ENCODE results near the gene OSBPL9. TPM values are rescaled to one million over a fixed set of nuclear protein-coding genes. Genes with fewer than 3 reads are reported as not detected.

OSBPL9 gene
- total and polyA plus RNA-seq, 9 of the 15 experiments (the other 6 are each of a cell fraction or from before 2014, with no cell fraction given): 43.9 to 217 (median 170) TPM

GRCh38 chr1:51629918-51630317 lies 13.0 kb downstream of the OSBPL9 start:
- Histone ChIP-seq H3K4me1 (replicated peaks in 1 of 2; ENCODE audit: control insufficient read depth in 2 of 2, insufficient read depth in 2 of 2, low read length in 2 of 2) (peaks cover 11 to 32% of the 10 kb centered on the region in 2 experiments; a peak in 4 of 5 replicates), H3K4me2 (ENCODE audit: insufficient read depth, low read length) (no peak overlapping the region), H3K36me3 (ENCODE audit: control insufficient read depth, insufficient read depth, low read length) (no peaks in the 10 kb centered on the region), H3K27me3 (ENCODE audit: control insufficient read depth in 2 of 2, insufficient read depth in 2 of 2, low read length in 2 of 2) (no peaks in the 10 kb centered on the region), H4K20me1 (replicated peaks; ENCODE audit: control insufficient read depth, insufficient read depth, low read length) (no peaks in the 10 kb centered on the region), H3K79me2 (ENCODE audit: control insufficient read depth, insufficient read depth, low read length) (peaks cover 82% of the 10 kb centered on the region), H3K4me3 (no peak overlapping the region), H3K9me3 (replicated peaks; ENCODE audit: control insufficient read depth, insufficient read depth, low read depth, low read length) (no peaks in the 10 kb centered on the region), H3K9ac (ENCODE audit: insufficient read depth in 1 of 2, low read depth in 2 of 2, low read length in 2 of 2) (no peak overlapping the region), H2AFZ (ENCODE audit: low read depth, low read length) (no peak overlapping the region), H3K9me1 (ENCODE audit: control insufficient read depth, insufficient read depth, low read length) (no peaks in the 10 kb centered on the region), H3K27ac (ENCODE audit: extremely low read depth, low read depth, low read length) (no peak overlapping the region)
- POLR2A ChIA-PET: interaction anchor here (2.4 kb wide), 1 partner anchor 18 kb away, joined by 7 read pairs; no protein-coding TSS in a partner anchor
- in situ Hi-C loops (cut with MboI) (loop anchor here (5.0 kb wide), 1 partner anchor 142 kb away; no protein-coding TSS in a partner anchor), intact Hi-C loops (cut with micrococcal nuclease) (loop anchor here (5.0 kb wide), 1 partner anchor 122 kb away; no protein-coding TSS in a partner anchor)
- CTCF ChIA-PET (ENCODE audit: low intra/inter-chr PET ratio): no interaction called here
- 57% methylated on average over 4 of the region's 4 CpGs for WGBS (ENCODE audit: insufficient coverage, low coverage, missing lambda C conversion rate)
- BruUV-seq (replicated peaks): no TSS peak
- TF ChIP-seq CBFA2T3 (IDR thresholded peaks at IDR 0.05) (peak; percentile 10; the same call in 1 of the 2 replicates), SOX6 (IDR thresholded peaks at IDR 0.05) (peak; percentile 42; the same call in 1 of the 2 replicates), NUFIP1 (IDR thresholded peaks at IDR 0.05; ENCODE audit: partially characterized antibody) (no peak)
- DNase-seq (ENCODE audit: extremely low read depth in 1 of 4, low spot score in 3 of 4) (no peak), FAIRE-seq (no peak), ATAC-seq (no peak)

DNA sequence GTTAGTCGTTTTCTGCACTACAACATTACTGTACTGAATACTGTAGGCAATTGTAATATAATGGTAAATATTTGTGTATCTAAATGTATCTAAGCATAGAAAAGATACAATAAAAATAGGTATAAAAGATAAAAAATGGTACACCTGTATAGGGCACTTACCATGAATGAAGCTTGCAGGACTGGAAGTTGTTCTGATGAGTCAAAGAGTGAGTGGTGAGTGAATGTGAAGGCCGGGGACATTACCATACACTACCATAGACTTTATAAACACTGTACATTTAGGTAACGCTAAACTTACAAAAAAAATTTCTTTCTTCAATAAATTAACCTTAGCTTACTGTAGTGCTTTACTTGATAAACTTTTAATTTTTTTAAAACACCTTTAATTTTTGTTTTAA lies 13.5 kb downstream of the OSBPL9 start:
- no peak for DNase-seq (ENCODE audit: extremely low read depth in 1 of 4, low spot score in 3 of 4)
- no peak for FAIRE-seq
- H3K27ac ChIP-seq (ENCODE audit: extremely low read depth, low read depth, low read length): no peak overlapping the region
- H3K79me2 ChIP-seq (ENCODE audit: control insufficient read depth, insufficient read depth, low read length): peaks cover 83% of the 10 kb centered on the region
- ATAC-seq: no peak
- H4K20me1 ChIP-seq (replicated peaks; ENCODE audit: control insufficient read depth, insufficient read depth, low read length): no peaks in the 10 kb centered on the region
- H3K9me1 ChIP-seq (ENCODE audit: control insufficient read depth, insufficient read depth, low read length): no peaks in the 10 kb centered on the region
- intact Hi-C loops (cut with micrococcal nuclease) (no loop called here), in situ Hi-C loops (cut with MboI) (no loop called here)
- WGBS (ENCODE audit: insufficient coverage, low coverage, missing lambda C conversion rate): 72% methylated on average over 3 of the region's 3 CpGs
- no peak overlapping the region for H3K4me2 ChIP-seq (ENCODE audit: insufficient read depth, low read length)
- no peaks in the 10 kb centered on the region for H3K27me3 ChIP-seq (ENCODE audit: control insufficient read depth in 2 of 2, insufficient read depth in 2 of 2, low read length in 2 of 2)
- no TSS peak for BruUV-seq (replicated peaks)
- no peak overlapping the region for H3K9ac ChIP-seq (ENCODE audit: insufficient read depth in 1 of 2, low read depth in 2 of 2, low read length in 2 of 2)
- H3K36me3 ChIP-seq (ENCODE audit: control insufficient read depth, insufficient read depth, low read length): no peaks in the 10 kb centered on the region
- H3K4me1 ChIP-seq (replicated peaks in 1 of 2; ENCODE audit: control insufficient read depth in 2 of 2, insufficient read depth in 2 of 2, low read length in 2 of 2): peaks cover 11 to 32% of the 10 kb centered on the region in 2 experiments; a peak in 4 of 5 replicates
- POLR2A ChIA-PET: interaction anchor here (0.6 to 2.5 kb wide), 5 partner anchors 9 to 292 kb away, joined by 3 to 27 read pairs (median 8); no protein-coding TSS in a partner anchor
- CTCF ChIA-PET (ENCODE audit: low intra/inter-chr PET ratio): no interaction called here
- TF ChIP-seq BRCA1 (IDR thresholded peaks at IDR 0.05) (no peak), BRCA1 (CRISPR knock-in tag; IDR thresholded peaks at IDR 0.05) (no peak), HDAC3 (IDR thresholded peaks at IDR 0.05; ENCODE audit: borderline replicate concordance, partially characterized antibody) (no peak), CEBPG (CRISPR knock-in tag; IDR thresholded peaks at IDR 0.05) (no peak), CEBPG (tag; conservative IDR thresholded peaks at IDR 0.05 in 1 of 2, IDR thresholded peaks at IDR 0.05 in 1 of 2) (no peak), PTTG1 (tag; IDR thresholded peaks at IDR 0.05; ENCODE audit: low read depth) (no peak), ETV5 (CRISPR knock-in tag; IDR thresholded peaks at IDR 0.05; ENCODE audit: low read depth) (no peak), JUND (IDR thresholded peaks at IDR 0.05; ENCODE audit: borderline replicate concordance, low read depth, low read length) (no peak), JUND (tag; IDR thresholded peaks at IDR 0.05; ENCODE audit: borderline replicate concordance, low read depth, low read length) (no peak), NFE2L1 (tag; IDR thresholded peaks at IDR 0.05; ENCODE audit: borderline replicate concordance, low read depth) (no peak), EWSR1 (IDR thresholded peaks at IDR 0.05; ENCODE audit: borderline replicate concordance, low read depth, partially characterized antibody) (no peak), GABPB2 (CRISPR knock-in tag; conservative IDR thresholded peaks at IDR 0.05) (no peak), ZNF445 (CRISPR knock-in tag; IDR thresholded peaks at IDR 0.05; ENCODE audit: low read depth) (no peak), ZNF24 (IDR thresholded peaks at IDR 0.05) (no peak)
- TF ChIP-seq, protein P1, sequence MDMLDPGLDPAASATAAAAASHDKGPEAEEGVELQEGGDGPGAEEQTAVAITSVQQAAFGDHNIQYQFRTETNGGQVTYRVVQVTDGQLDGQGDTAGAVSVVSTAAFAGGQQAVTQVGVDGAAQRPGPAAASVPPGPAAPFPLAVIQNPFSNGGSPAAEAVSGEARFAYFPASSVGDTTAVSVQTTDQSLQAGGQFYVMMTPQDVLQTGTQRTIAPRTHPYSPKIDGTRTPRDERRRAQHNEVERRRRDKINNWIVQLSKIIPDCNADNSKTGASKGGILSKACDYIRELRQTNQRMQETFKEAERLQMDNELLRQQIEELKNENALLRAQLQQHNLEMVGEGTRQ (CRISPR knock-in tag; IDR thresholded peaks at IDR 0.05): no peak
- no peak overlapping the region for H3K4me3 ChIP-seq
- no peak overlapping the region for H2AFZ ChIP-seq (ENCODE audit: low read depth, low read length)
- H3K9me3 ChIP-seq (replicated peaks; ENCODE audit: control insufficient read depth, insufficient read depth, low read depth, low read length): no peaks in the 10 kb centered on the region
